Urinary bladder (tissue), 4 donors: ENCODE data around the gene LZTS3. TPM values are rescaled to one million over a fixed set of nuclear protein-coding genes. Genes with fewer than 3 reads are reported as not detected.
"Not testable (repeated sequence)": the region's sequence is repeated elsewhere in the genome, so short reads cannot be mapped to it uniquely, and the experiment has no call there.

Experiments
- DNase-seq: peaks from one replicate; pipeline ENCODE4 v3.0.0-alpha.2; 2015; ENCODE audit errors: extremely low spot score
- H3K27ac ChIP-seq: one replicate; pipeline ENCODE4 v1.5.1; 2013; ENCODE audit warnings: low read depth, mild to moderate bottlenecking, moderate library complexity
- H3K36me3 ChIP-seq: one replicate; pipeline ENCODE4 v1.6.1; 2013; ENCODE audit warnings: mild to moderate bottlenecking, moderate library complexity; ENCODE audit not compliant: insufficient read depth
- H3K4me1 ChIP-seq: one replicate; pipeline ENCODE4 v1.6.1; 2013; ENCODE audit warnings: mild to moderate bottlenecking, moderate library complexity; ENCODE audit not compliant: insufficient read depth
- H3K4me3 ChIP-seq: one replicate; pipeline ENCODE4 v1.5.1; 2013; ENCODE audit warnings: low read depth, low read length
- WGBS: extraction: QIAGEN DNeasy Blood & Tissue Kit; methylation state at CpG from one replicate; pipeline ENCODE4 v1.1.7; 2013; 5-methylcytosine and 5-hydroxymethylcytosine counted together
- polyA plus RNA-seq: library from polyadenylated mRNA; stranded (reverse); fragments of 200-250 nt; gene quantifications from one replicate; pipeline ENCODE4 v1.2.3, GENCODE V29; 2013
- total RNA-seq: library from RNA; depleted of rRNA; stranded (reverse); fragments of >200 nt; gene quantifications from one replicate; pipeline ENCODE4 v1.2.3, GENCODE V29; 2014
- donor health status: healthy with polysubstance abuse.
- donor health status: healthy.

Gene LZTS3
- total and polyA plus RNA-seq, 2 donors: 3.1 to 10.4 TPM

- no peak for DNase-seq
- H3K4me1 ChIP-seq: peaks cover 4% of the 10 kb centered on the region
- 66% methylated on average over 8 of the region's 8 CpGs for WGBS
- no peak overlapping the region for H3K27ac ChIP-seq
- H3K4me3 ChIP-seq: no peak overlapping the region
- peaks cover 2% of the 10 kb centered on the region for H3K36me3 ChIP-seq
Observed at GRCh38 chr20:3156811-3157619, 16.3 kb downstream of the LZTS3 start.

GRCh38 chr20:3152057-3152644, 21.2 kb downstream of the LZTS3 start:
- WGBS: 81% methylated on average over 10 of the region's 10 CpGs
- H3K4me1 ChIP-seq, DNase-seq, H3K36me3 ChIP-seq, H3K4me3 ChIP-seq, H3K27ac ChIP-seq: not testable (repeated sequence)

GRCh38 chr20:3150908-3151307, 22.4 kb downstream of the LZTS3 start:
- peaks cover 8% of the 10 kb centered on the region for H3K36me3 ChIP-seq

GRCh38 chr20:3146732-3147341, 26.5 kb downstream of the LZTS3 start:
- DNase-seq: no peak
- Histone ChIP-seq H3K4me3 (no peak overlapping the region), H3K27ac (no peak overlapping the region), H3K36me3 (peaks cover 7% of the 10 kb centered on the region), H3K4me1 (no peaks in the 10 kb centered on the region)
- 89% methylated on average over 10 of the region's 10 CpGs for WGBS

More at GRCh38 chr20:3150908-3151307, 22.4 kb downstream of the LZTS3 start:
- DNase-seq: no peak
- no peak overlapping the region for H3K4me3 ChIP-seq
- H3K4me1 ChIP-seq: no peaks in the 10 kb centered on the region
- H3K27ac ChIP-seq: no peak overlapping the region

GRCh38 chr20:3141757-3142156, 31.6 kb downstream of the LZTS3 start:
- WGBS: over 99% methylated on average over 3 of the region's 3 CpGs
- H3K27ac ChIP-seq: no peak overlapping the region
- no peaks in the 10 kb centered on the region for H3K4me1 ChIP-seq
- DNase-seq: no peak
- peaks cover 2% of the 10 kb centered on the region for H3K36me3 ChIP-seq
- no peak overlapping the region for H3K4me3 ChIP-seq

GRCh38 chr20:3137492-3137891, 35.9 kb downstream of the LZTS3 start:
- no peaks in the 10 kb centered on the region for H3K36me3 ChIP-seq
- DNase-seq: no peak
- no peak overlapping the region for H3K4me3 ChIP-seq
- WGBS: 91% methylated on average over 2 of the region's 2 CpGs
- no peak overlapping the region for H3K27ac ChIP-seq
- no peaks in the 10 kb centered on the region for H3K4me1 ChIP-seq

GRCh38 chr20:3135507-3136070, 37.8 kb downstream of the LZTS3 start:
- WGBS: 88% methylated on average over 5 of the region's 5 CpGs
- no peak overlapping the region for H3K4me3 ChIP-seq
- H3K36me3 ChIP-seq: no peaks in the 10 kb centered on the region
- no peak overlapping the region for H3K27ac ChIP-seq
- DNase-seq: no peak
- no peaks in the 10 kb centered on the region for H3K4me1 ChIP-seq

GRCh38 chr20:3134151-3134550, 39.2 kb downstream of the LZTS3 start:
- Histone ChIP-seq H3K36me3 (no peaks in the 10 kb centered on the region), H3K27ac (no peak overlapping the region), H3K4me3 (no peak overlapping the region), H3K4me1 (no peaks in the 10 kb centered on the region)
- DNase-seq: no peak
- WGBS: 71% methylated on average over 3 of the region's 3 CpGs

- Histone ChIP-seq H3K36me3 (no peaks in the 10 kb centered on the region), H3K27ac (no peak overlapping the region), H3K4me1 (no peaks in the 10 kb centered on the region), H3K4me3 (no peak overlapping the region)
- DNase-seq: no peak
- 90% methylated on average over 2 of the region's 2 CpGs for WGBS
Observed at GRCh38 chr20:3133155-3133554, 40.2 kb downstream of the LZTS3 start.

- Histone ChIP-seq H3K4me1 (no peaks in the 10 kb centered on the region), H3K4me3 (no peak overlapping the region), H3K36me3 (no peaks in the 10 kb centered on the region), H3K27ac (no peak overlapping the region)
- no peak for DNase-seq
- 92% methylated on average over 2 of the region's 2 CpGs for WGBS
Observed at GRCh38 chr20:3130051-3130600, 43.2 kb downstream of the LZTS3 start.

- H3K4me1 ChIP-seq: no peaks in the 10 kb centered on the region
- no peak overlapping the region for H3K4me3 ChIP-seq
- DNase-seq: no peak
- no peaks in the 10 kb centered on the region for H3K36me3 ChIP-seq
- no peak overlapping the region for H3K27ac ChIP-seq
- 54% methylated on average over 4 of the region's 4 CpGs for WGBS
Observed at GRCh38 chr20:3129094-3129493, 44.3 kb downstream of the LZTS3 start.

GRCh38 chr20:3128275-3128984, 44.9 kb downstream of the LZTS3 start:
- Histone ChIP-seq H3K36me3 (no peaks in the 10 kb centered on the region), H3K4me3 (no peak overlapping the region), H3K4me1 (no peaks in the 10 kb centered on the region), H3K27ac (no peak overlapping the region)
- 78% methylated on average over 8 of the region's 8 CpGs for WGBS
- DNase-seq: no peak

GRCh38 chr20:3126527-3126859, 46.9 kb downstream of the LZTS3 start:
- H3K27ac ChIP-seq: no peak overlapping the region
- 89% methylated on average over 1 of the region's 1 CpG for WGBS
- H3K4me3 ChIP-seq: no peak overlapping the region
- H3K4me1 ChIP-seq: no peaks in the 10 kb centered on the region
- H3K36me3 ChIP-seq: no peaks in the 10 kb centered on the region
- DNase-seq: no peak
